ENCODE data around the gene PLAAT2. TPM values are rescaled to one million over a fixed set of nuclear protein-coding genes. Genes with fewer than 3 reads are reported as not detected.
"Not testable (repeated sequence)": the region's sequence is repeated elsewhere in the genome, so short reads cannot be mapped to it uniquely, and the experiment has no call there.

The PLAAT2 gene
- total RNA-seq, 1 experiment from 2014 or later = 7.3 TPM

- Mint-ChIP-seq H3K9me3 (ENCODE audit: low read depth, unreplicated experiment) (no peaks in the 10 kb centered on the region), H3K27ac (ENCODE audit: unreplicated experiment) (peak overlapping the region; percentile 97), H3K27me3 (ENCODE audit: unreplicated experiment) (no peaks in the 10 kb centered on the region), H3K4me1 (ENCODE audit: low read depth, unreplicated experiment) (peaks cover 66% of the 10 kb centered on the region), H3K4me3 (ENCODE audit: low read depth, unreplicated experiment) (peak overlapping the region; percentile 55), H3K36me3 (ENCODE audit: insufficient read depth, unreplicated experiment) (peaks cover 37% of the 10 kb centered on the region)
- no TSS peak for BruUV-seq (replicated peaks)
- intact Hi-C loops (cut with micrococcal nuclease; ENCODE audit: unreplicated experiment) = loop anchor here (2.0 to 5.0 kb wide), 3 partner anchors 52 to 102 kb away; no protein-coding TSS in a partner anchor
- TF ChIP-seq CTCF (IDR thresholded peaks at IDR 0.05; ENCODE audit: unreplicated experiment) = no peak
- CTCF ChIA-PET = no interaction called here
- DNase-seq = no peak
Observed at GRCh38 chr11:63530021-63530420, 33.2 kb downstream of the PLAAT2 start.

GRCh38 chr11:63529373-63529772 lies 33.8 kb downstream of the PLAAT2 start:
- peaks cover 37% of the 10 kb centered on the region for H3K36me3 Mint-ChIP-seq (ENCODE audit: insufficient read depth, unreplicated experiment)
- H3K4me3 Mint-ChIP-seq (ENCODE audit: low read depth, unreplicated experiment) = peak overlapping the region; percentile 55
- CTCF ChIA-PET = not testable (repeated sequence)

GRCh38 chr11:63528729-63529278 lies 34.4 kb downstream of the PLAAT2 start:
- DNase-seq; H3K27me3 Mint-ChIP-seq (ENCODE audit: unreplicated experiment); CTCF ChIA-PET; H3K9me3 Mint-ChIP-seq (ENCODE audit: low read depth, unreplicated experiment); intact Hi-C loops (cut with micrococcal nuclease; ENCODE audit: unreplicated experiment): not testable (repeated sequence)
- H3K27ac Mint-ChIP-seq (ENCODE audit: unreplicated experiment) = peak overlapping the region; percentile 97
- TSS peak; percentile 77 for BruUV-seq (replicated peaks)
- H3K4me3 Mint-ChIP-seq (ENCODE audit: low read depth, unreplicated experiment) = peak overlapping the region; percentile 55
- peaks cover 33% of the 10 kb centered on the region for H3K36me3 Mint-ChIP-seq (ENCODE audit: insufficient read depth, unreplicated experiment)
- peaks cover 58% of the 10 kb centered on the region for H3K4me1 Mint-ChIP-seq (ENCODE audit: low read depth, unreplicated experiment)

More at GRCh38 chr11:63529373-63529772, 33.8 kb downstream of the PLAAT2 start:
- Mint-ChIP-seq H3K27ac (ENCODE audit: unreplicated experiment) (peak overlapping the region; percentile 97), H3K4me1 (ENCODE audit: low read depth, unreplicated experiment) (peaks cover 64% of the 10 kb centered on the region)
- DNase-seq; intact Hi-C loops (cut with micrococcal nuclease; ENCODE audit: unreplicated experiment); H3K27me3 Mint-ChIP-seq (ENCODE audit: unreplicated experiment); H3K9me3 Mint-ChIP-seq (ENCODE audit: low read depth, unreplicated experiment); BruUV-seq (replicated peaks): not testable (repeated sequence)

- CTCF ChIA-PET; DNase-seq; H3K9me3 Mint-ChIP-seq (ENCODE audit: low read depth, unreplicated experiment); H3K27me3 Mint-ChIP-seq (ENCODE audit: unreplicated experiment); intact Hi-C loops (cut with micrococcal nuclease; ENCODE audit: unreplicated experiment): not testable (repeated sequence)
- peak overlapping the region; percentile 97 for H3K27ac Mint-ChIP-seq (ENCODE audit: unreplicated experiment)
- BruUV-seq (replicated peaks) = TSS peak; percentile 14
- peaks cover 33% of the 10 kb centered on the region for H3K36me3 Mint-ChIP-seq (ENCODE audit: insufficient read depth, unreplicated experiment)
- peaks cover 56% of the 10 kb centered on the region for H3K4me1 Mint-ChIP-seq (ENCODE audit: low read depth, unreplicated experiment)
- peak overlapping the region; percentile 66 for H3K4me3 Mint-ChIP-seq (ENCODE audit: low read depth, unreplicated experiment)
Observed at GRCh38 chr11:63528156-63528555, 35.0 kb downstream of the PLAAT2 start.

- Mint-ChIP-seq H3K27me3 (ENCODE audit: unreplicated experiment) (no peaks in the 10 kb centered on the region), H3K9me3 (ENCODE audit: low read depth, unreplicated experiment) (no peaks in the 10 kb centered on the region), H3K4me3 (ENCODE audit: low read depth, unreplicated experiment) (peak overlapping the region; percentile 66), H3K4me1 (ENCODE audit: low read depth, unreplicated experiment) (peaks cover 56% of the 10 kb centered on the region), H3K27ac (ENCODE audit: unreplicated experiment) (peak overlapping the region; percentile 97), H3K36me3 (ENCODE audit: insufficient read depth, unreplicated experiment) (peaks cover 36% of the 10 kb centered on the region)
- no peak for TF ChIP-seq CTCF (IDR thresholded peaks at IDR 0.05; ENCODE audit: unreplicated experiment)
- DNase-seq = no peak
- BruUV-seq (replicated peaks) = no TSS peak
- intact Hi-C loops (cut with micrococcal nuclease; ENCODE audit: unreplicated experiment) = no loop called here
- CTCF ChIA-PET = no interaction called here
Observed at GRCh38 chr11:63527667-63528066, 35.5 kb downstream of the PLAAT2 start.

GRCh38 chr11:63523151-63523550 lies 40.0 kb downstream of the PLAAT2 start:
- CTCF ChIA-PET = no interaction called here
- no peak for TF ChIP-seq CTCF (IDR thresholded peaks at IDR 0.05; ENCODE audit: unreplicated experiment)
- intact Hi-C loops (cut with micrococcal nuclease; ENCODE audit: unreplicated experiment) = no loop called here
- Mint-ChIP-seq H3K4me1 (ENCODE audit: low read depth, unreplicated experiment) (peaks cover 35% of the 10 kb centered on the region), H3K9me3 (ENCODE audit: low read depth, unreplicated experiment) (peaks cover 6% of the 10 kb centered on the region), H3K27ac (ENCODE audit: unreplicated experiment) (peak overlapping the region; percentile 52), H3K36me3 (ENCODE audit: insufficient read depth, unreplicated experiment) (peaks cover 12% of the 10 kb centered on the region), H3K4me3 (ENCODE audit: low read depth, unreplicated experiment) (no peak overlapping the region), H3K27me3 (ENCODE audit: unreplicated experiment) (no peaks in the 10 kb centered on the region)
- no peak for DNase-seq
- no TSS peak for BruUV-seq (replicated peaks)
